ENCODE data around the gene CTNNA2.

- TF ChIP-seq CTCF (IDR thresholded peaks at IDR 0.05) (no peak), POLR2A (IDR thresholded peaks at IDR 0.05) (no peak), EP300 (IDR thresholded peaks at IDR 0.05; ENCODE audit: low read depth) (no peak)
These were observed 810.1 kb downstream of the CTNNA2 start for GRCh38 chr2:80322958-80323357.

Measured in transverse colon (tissue), 3 donors.